IPS DF 6.9 (cell line): ENCODE measurements around the gene ARHGEF11.

Experiments used
- DNase-seq: peaks from one replicate; pipeline ENCODE4 v3.0.0-alpha.2; 2013; ENCODE audit warnings: low read depth, low spot score
- H3K27ac ChIP-seq: one replicate; pipeline ENCODE4 v1.5.1; 2013; ENCODE audit warnings: low read length, control low read depth
- H3K27me3 ChIP-seq: 2 replicates; pipeline ENCODE4 v1.6.1; 2013; ENCODE audit warnings: mild to moderate bottlenecking, low read length; ENCODE audit not compliant: control insufficient read depth, insufficient read depth
- H3K36me3 ChIP-seq: 2 replicates; pipeline ENCODE4 v1.6.1; 2013; ENCODE audit warnings: low read length; ENCODE audit not compliant: control insufficient read depth, insufficient read depth
- H3K4me1 ChIP-seq: 2 replicates; pipeline ENCODE4 v1.6.1; 2013; ENCODE audit warnings: low read length; ENCODE audit not compliant: control insufficient read depth, insufficient read depth
- H3K4me3 ChIP-seq: 2 replicates; pipeline ENCODE4 v1.5.1; 2013; ENCODE audit warnings: mild to moderate bottlenecking, low read length
- H3K9me3 ChIP-seq: 2 replicates; pipeline ENCODE4 v1.6.1; 2013; ENCODE audit warnings: low read length, inconsistent platforms; ENCODE audit not compliant: control insufficient read depth, insufficient read depth
- WGBS: extraction: QIAGEN DNeasy Blood & Tissue Kit; methylation state at CpG from one replicate; pipeline ENCODE4 v1.1.7; 2013; ENCODE audit warnings: mixed read lengths, missing lambda C conversion rate; ENCODE audit not compliant: insufficient read length, insufficient coverage; 5-methylcytosine and 5-hydroxymethylcytosine counted together

Gene ARHGEF11

DNA sequence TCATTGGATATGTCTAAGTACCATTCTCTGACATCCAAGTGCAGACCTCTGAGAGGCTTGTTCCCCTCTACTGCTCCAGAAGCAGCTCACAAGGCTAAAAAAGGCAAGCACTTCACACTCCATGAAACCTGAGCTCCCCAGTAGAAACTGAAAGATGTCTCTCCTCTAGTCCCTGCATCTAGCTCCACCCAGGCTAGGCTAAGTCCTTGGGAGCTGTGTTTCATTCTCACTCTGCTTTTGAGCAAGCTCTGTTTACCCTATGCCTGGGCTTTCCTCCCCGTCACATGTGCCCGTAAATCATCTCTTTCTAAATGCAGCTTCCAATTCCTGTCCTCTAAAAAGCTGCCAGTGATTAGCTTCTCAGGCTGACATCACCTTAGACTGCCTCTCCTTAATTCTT, 86.1 kb downstream of the ARHGEF11 start:
- DNase-seq: no peak
- H3K27me3 ChIP-seq: no peaks in the 10 kb centered on the region
- no peaks in the 10 kb centered on the region for H3K4me1 ChIP-seq
- WGBS: no CpG with 5 or more reads among the region's 2 CpGs
- H3K9me3 ChIP-seq: no peaks in the 10 kb centered on the region
- H3K4me3 ChIP-seq: no peak overlapping the region
- peaks cover 40% of the 10 kb centered on the region; the same call in 1 of the 2 replicates for H3K36me3 ChIP-seq
- no peak overlapping the region for H3K27ac ChIP-seq

DNA sequence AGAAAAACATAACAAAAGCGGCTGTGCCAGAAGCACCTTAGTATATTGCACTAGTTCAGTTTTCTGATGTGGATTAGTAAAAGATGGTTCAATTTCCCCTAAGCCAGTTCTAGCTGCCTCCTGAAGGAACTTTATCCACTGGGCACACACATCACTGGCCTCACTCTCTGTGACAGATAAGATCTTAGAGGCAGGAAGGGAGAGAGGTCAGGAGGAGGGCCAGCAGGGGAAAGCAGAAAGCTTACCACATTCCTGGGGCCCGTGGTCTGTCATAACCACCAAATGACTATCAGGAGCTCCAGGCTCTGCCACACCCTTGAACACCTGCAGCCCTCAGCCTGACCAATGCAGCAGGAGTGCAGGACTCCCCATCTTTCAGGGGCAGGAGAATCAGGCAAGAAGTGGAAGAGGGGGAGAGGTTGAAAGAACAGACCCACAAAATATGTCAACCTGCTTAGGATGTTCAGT, 87.3 kb downstream of the ARHGEF11 start:
- Histone ChIP-seq H3K9me3 (no peaks in the 10 kb centered on the region), H3K27ac (no peak overlapping the region), H3K4me1 (no peaks in the 10 kb centered on the region), H3K4me3 (no peak overlapping the region), H3K27me3 (no peaks in the 10 kb centered on the region), H3K36me3 (peaks cover 39% of the 10 kb centered on the region; the same call in 1 of the 2 replicates)
- no peak for DNase-seq
- no CpG with 5 or more reads among the region's 2 CpGs for WGBS

DNA sequence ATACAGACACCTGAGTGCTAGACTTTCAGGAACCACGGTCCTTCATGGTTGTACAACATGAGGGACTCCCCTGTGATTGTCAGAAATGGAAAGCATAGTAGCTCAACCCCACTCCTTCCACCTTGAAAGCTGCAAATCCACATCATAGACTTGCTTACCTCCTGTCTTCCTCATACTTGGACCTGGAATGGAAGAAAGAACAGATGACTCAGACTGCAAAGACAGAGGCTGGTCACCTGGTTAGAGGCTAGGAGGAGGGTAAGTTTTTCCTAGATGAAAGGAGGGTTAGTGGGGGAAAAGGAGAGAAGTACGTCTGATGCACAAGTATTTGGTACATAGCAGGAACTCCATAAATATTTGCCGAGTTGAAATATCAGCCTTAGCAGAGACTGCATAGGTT, 87.9 kb downstream of the ARHGEF11 start:
- DNase-seq: no peak
- Histone ChIP-seq H3K4me1 (no peaks in the 10 kb centered on the region), H3K4me3 (no peak overlapping the region), H3K9me3 (no peaks in the 10 kb centered on the region), H3K27me3 (no peaks in the 10 kb centered on the region), H3K27ac (no peak overlapping the region), H3K36me3 (peaks cover 36% of the 10 kb centered on the region; the same call in 1 of the 2 replicates)
- WGBS: no CpG with 5 or more reads among the region's 3 CpGs

DNA sequence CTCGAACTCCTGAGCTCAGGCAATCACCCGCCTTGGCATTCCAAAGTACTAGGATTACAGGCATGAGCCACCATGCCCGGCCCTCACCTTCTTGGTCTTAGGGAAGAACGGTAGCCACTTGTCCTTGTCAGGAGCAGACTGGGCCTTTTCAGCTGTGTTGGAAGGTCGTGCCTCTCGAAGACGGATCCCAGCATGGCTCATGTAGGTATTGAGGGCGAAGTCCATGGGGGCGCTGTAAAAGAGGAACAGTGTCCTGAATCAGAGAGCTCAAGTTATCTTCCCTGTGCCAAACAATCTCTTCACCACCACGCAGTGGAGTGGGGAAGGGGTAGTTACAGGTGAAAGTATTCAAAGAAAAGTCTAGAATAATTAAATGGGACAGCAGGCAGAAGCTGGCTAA, 89.2 kb downstream of the ARHGEF11 start:
- Histone ChIP-seq H3K27ac (no peak overlapping the region), H3K4me1 (no peaks in the 10 kb centered on the region), H3K4me3 (no peak overlapping the region), H3K9me3 (no peaks in the 10 kb centered on the region), H3K27me3 (no peaks in the 10 kb centered on the region), H3K36me3 (peaks cover 37% of the 10 kb centered on the region; the same call in 1 of the 2 replicates)
- DNase-seq: no peak
- WGBS: no CpG with 5 or more reads among the region's 10 CpGs

DNA sequence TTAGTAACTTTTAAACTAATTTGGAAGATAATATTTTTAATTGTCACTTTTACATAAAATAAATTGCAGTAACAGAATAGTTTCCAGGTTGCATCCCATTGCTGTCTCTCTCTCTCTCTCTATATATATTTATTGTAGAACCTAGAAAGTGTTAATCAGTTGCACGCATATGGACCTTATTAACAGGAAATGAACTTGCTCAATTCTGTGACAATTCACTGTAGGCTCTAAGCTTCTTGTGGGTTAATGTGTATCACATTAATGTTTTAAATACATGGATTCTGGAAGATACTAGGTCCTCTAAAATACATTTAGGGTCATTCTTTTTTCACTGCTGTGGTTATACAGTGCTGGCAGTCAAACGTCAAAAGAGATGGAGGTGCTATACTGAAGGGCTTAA, 92.0 kb downstream of the ARHGEF11 start:
- no peak for DNase-seq
- no CpG with 5 or more reads among the region's 2 CpGs for WGBS
- Histone ChIP-seq H3K4me1 (no peaks in the 10 kb centered on the region), H3K9me3 (no peaks in the 10 kb centered on the region), H3K27ac (no peak overlapping the region), H3K4me3 (no peak overlapping the region), H3K36me3 (peaks cover 28% of the 10 kb centered on the region; the same call in 1 of the 2 replicates), H3K27me3 (no peaks in the 10 kb centered on the region)

DNA sequence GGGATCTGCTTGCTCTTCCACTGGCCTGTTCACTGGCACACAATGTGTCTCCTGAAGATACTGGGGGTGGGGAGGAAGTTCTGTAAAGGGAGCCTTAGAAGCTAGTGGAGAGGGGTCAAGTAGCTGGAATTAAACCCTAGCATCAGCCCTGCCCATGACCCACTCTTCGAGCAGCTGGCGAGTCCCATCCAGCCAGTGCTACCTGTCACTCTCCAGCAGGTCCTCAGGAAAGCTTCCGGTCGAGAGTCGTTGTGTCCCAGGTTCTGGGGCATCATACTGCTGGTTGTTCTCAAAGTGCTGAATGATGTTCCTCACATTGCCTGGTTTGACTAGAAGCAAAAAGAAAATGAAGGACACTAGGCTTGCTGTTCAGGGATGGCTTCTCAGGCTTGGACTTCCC, 94.2 kb downstream of the ARHGEF11 start:
- Histone ChIP-seq H3K27ac (no peak overlapping the region), H3K4me3 (no peak overlapping the region), H3K4me1 (no peaks in the 10 kb centered on the region), H3K27me3 (no peaks in the 10 kb centered on the region), H3K36me3 (peaks cover 36% of the 10 kb centered on the region; the same call in 1 of the 2 replicates), H3K9me3 (no peaks in the 10 kb centered on the region)
- DNase-seq: no peak
- WGBS: no CpG with 5 or more reads among the region's 5 CpGs

DNA sequence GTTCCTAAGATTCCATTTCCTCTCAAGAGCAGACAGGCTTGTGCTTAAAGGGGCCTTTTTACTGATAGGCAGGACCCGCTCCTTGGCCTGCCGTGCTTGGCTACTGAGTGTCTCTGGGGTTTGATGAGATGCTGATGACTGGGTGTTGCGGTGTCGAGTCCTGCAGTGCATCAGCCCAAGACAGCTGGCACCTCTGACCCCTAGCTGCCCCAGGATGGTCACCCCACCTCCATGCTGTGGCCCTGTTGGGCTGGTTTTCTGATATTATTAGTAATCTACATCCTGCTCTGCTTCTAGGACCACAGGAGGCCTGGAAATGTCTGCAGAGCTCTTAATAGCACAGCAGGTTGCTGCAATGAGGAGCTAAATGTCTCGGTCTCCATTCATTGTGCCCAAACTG, 96.4 kb downstream of the ARHGEF11 start:
- H3K4me3 ChIP-seq: no peak overlapping the region
- H3K36me3 ChIP-seq: peaks cover 43% of the 10 kb centered on the region
- no peak for DNase-seq
- no peaks in the 10 kb centered on the region for H3K9me3 ChIP-seq
- no peaks in the 10 kb centered on the region for H3K27me3 ChIP-seq
- no peak overlapping the region for H3K27ac ChIP-seq
- WGBS: no CpG with 5 or more reads among the region's 5 CpGs
- H3K4me1 ChIP-seq: no peaks in the 10 kb centered on the region

DNA sequence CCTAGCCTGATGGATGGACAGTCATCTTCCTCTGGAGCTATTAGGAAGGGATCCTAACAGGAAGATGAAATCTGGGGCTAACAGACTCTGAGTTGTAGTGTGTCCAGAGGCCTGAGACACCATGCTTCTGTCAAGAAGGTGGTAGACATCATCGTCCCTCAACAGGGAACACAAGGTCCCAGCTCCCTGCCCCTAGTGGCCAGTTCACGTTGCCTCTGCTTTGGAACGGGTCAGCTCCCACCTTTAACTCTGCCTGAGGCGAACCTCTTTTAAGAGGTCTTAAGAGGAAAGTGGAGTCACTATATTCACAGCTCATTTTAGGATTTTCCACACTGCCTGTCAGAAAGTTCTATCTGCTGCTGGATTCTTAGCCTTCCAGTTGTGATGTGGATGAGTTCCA, 96.8 kb downstream of the ARHGEF11 start:
- Histone ChIP-seq H3K9me3 (no peaks in the 10 kb centered on the region), H3K36me3 (peaks cover 46% of the 10 kb centered on the region), H3K27me3 (no peaks in the 10 kb centered on the region), H3K4me3 (no peak overlapping the region), H3K27ac (no peak overlapping the region), H3K4me1 (no peaks in the 10 kb centered on the region)
- no CpG with 5 or more reads among the region's 4 CpGs for whole genome bisulfite sequencing
- DNase-seq: no peak

DNA sequence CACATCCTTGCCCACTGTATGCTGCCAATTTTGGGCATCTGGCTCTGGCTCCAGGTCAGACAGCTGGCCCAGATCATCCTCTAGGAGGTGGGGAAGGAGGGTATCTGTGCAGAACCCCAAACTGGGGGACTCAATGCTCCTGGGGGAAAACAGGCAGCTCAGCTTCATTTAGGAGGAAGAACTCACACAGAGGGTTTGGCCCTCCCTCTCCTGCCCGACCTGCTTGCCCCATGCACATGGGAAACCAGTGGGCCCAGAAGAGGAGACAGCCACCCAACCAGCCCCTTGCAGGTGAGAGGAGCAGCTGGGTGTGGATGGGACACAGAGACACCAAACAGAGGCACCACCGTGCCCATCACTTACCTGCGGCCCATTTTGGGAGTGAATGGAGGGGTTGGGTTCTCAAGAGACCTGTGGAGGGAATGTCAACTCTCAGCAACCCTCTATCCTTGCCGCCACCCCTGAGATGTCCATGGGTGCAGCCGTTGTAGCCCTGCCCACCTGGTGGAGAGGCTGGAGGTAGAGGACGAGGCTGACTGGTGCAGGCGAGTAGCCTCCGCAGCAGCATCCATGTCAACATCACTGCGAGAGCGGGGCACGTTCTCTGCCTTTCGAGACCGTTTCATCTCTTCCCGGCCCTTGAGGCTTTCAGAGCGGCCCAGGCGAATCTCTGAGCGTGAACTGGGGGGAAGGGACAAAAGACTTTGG, 97.6 kb downstream of the ARHGEF11 start:
- Histone ChIP-seq H3K36me3 (peaks cover 48% of the 10 kb centered on the region), H3K27ac (no peak overlapping the region), H3K27me3 (no peaks in the 10 kb centered on the region), H3K4me1 (no peaks in the 10 kb centered on the region), H3K9me3 (no peaks in the 10 kb centered on the region), H3K4me3 (no peak overlapping the region)
- WGBS: no CpG with 5 or more reads among the region's 17 CpGs
- no peak for DNase-seq

DNA sequence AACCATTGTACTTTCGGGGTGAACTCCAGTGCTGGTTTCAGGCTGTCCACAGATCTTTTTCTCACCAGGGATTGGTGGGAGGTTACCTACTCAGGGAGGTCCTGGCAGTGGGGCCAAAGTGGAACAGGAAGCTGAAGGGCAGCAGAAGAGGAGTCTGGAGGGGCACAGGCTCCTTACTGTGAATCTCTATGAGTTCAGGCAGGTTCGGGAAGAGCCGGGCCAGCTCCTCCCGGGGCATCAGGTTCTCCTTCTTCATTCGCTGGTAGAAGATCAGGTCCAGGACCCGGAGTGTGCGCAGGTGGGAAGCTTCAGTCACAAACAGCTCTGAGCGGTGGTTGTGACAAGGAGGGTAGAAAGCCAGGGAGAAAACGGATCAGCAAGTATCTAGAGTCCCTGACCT, 98.4 kb downstream of the ARHGEF11 start:
- Histone ChIP-seq H3K9me3 (no peaks in the 10 kb centered on the region), H3K27me3 (no peaks in the 10 kb centered on the region), H3K27ac (no peak overlapping the region), H3K36me3 (peaks cover 50% of the 10 kb centered on the region), H3K4me3 (no peak overlapping the region), H3K4me1 (no peaks in the 10 kb centered on the region)
- DNase-seq: no peak
- no CpG with 5 or more reads among the region's 9 CpGs for WGBS
